IMR-90 (cell line): ENCODE data around the gene TMEM100. TPM values are rescaled to one million over a fixed set of nuclear protein-coding genes. Genes with fewer than 3 reads are reported as not detected.

ENCODE experiments used
- ATAC-seq: fragments of 200-7000 bp; cut with Tn5 transposase; 2 replicates; pipeline ENCODE4 v1.9.1; 2020; ENCODE audit warnings: low read depth, mild to moderate bottlenecking, moderate library complexity
- BruUV-seq: library from RNA; stranded (reverse); fragments of 400-500 nt; replicated peaks from 2 replicates; lab custom pipeline; 2021; lab: Mats Ljungman, UMichigan
- CTCF ChIA-PET: fragments of 300-600 bp; formaldehyde crosslinking; extraction: SDS; loops from one replicate; lab custom pipeline; 2021; ENCODE audit warnings: antibody characterized with exemption; lab: Yijun Ruan, JAX
- POLR2A ChIA-PET: fragments of 300-600 bp; sonication (Branson Sonifier 250); formaldehyde crosslinking; loops from one replicate; lab custom pipeline; 2022; ENCODE audit warnings: antibody characterized with exemption; ENCODE audit not compliant: unreplicated experiment; lab: Charles Lee
- DNase-seq: peaks from one replicate; pipeline ENCODE4 v3.0.0; 2013
- H2AFZ ChIP-seq: replicated peaks from 2 replicates; pipeline ENCODE3; 2013; ENCODE audit warnings: low read length, mild to moderate bottlenecking; ENCODE audit not compliant: poor library complexity
- H2AK5ac ChIP-seq: 2 replicates; pipeline ENCODE4 v1.6.1; 2013; ENCODE audit warnings: low read depth, low read length, inconsistent platforms
- H2AK9ac ChIP-seq: replicated peaks from 2 replicates; pipeline ENCODE3; 2013; ENCODE audit warnings: mild to moderate bottlenecking, low read depth, low read length, moderate library complexity; ENCODE audit not compliant: poor library complexity
- H2BK120ac ChIP-seq: 2 replicates; pipeline ENCODE4 v1.6.1; 2013; ENCODE audit warnings: low read depth, low read length, inconsistent platforms
- H2BK15ac ChIP-seq: 3 replicates; pipeline ENCODE4 v1.6.1; 2013; ENCODE audit warnings: low read depth, low read length, inconsistent platforms
- H2BK20ac ChIP-seq: 2 replicates; pipeline ENCODE4 v1.6.1; 2013; ENCODE audit warnings: low read depth, mild to moderate bottlenecking, inconsistent platforms, low read length, moderate library complexity
- H2BK5ac ChIP-seq: 2 replicates; pipeline ENCODE4 v1.6.1; 2013; ENCODE audit warnings: mild to moderate bottlenecking, low read depth, low read length, inconsistent platforms; ENCODE audit not compliant: poor library complexity, severe bottlenecking
- H3K14ac ChIP-seq: replicated peaks from 2 replicates; pipeline ENCODE4 v1.6.1; 2013; ENCODE audit warnings: low read depth, low read length, inconsistent platforms
- H3K18ac ChIP-seq: 2 replicates; pipeline ENCODE4 v1.6.1; 2013; ENCODE audit warnings: low read depth, low read length, control low read depth
- H3K23ac ChIP-seq: 2 replicates; pipeline ENCODE4 v1.6.1; 2013; ENCODE audit warnings: low read depth, low read length, inconsistent platforms
- H3K27ac ChIP-seq: 2 replicates; pipeline ENCODE4 v1.5.1; 2013; ENCODE audit warnings: mild to moderate bottlenecking, control low read depth, low read length; ENCODE audit not compliant: insufficient read depth
- H3K27me3 ChIP-seq: 2 replicates; pipeline ENCODE4 v1.6.1; 2013; ENCODE audit warnings: low read length; ENCODE audit not compliant: control insufficient read depth, insufficient read depth
- H3K36me3 ChIP-seq: 2 replicates; pipeline ENCODE4 v1.6.1; 2013; ENCODE audit warnings: low read length, mixed read lengths; ENCODE audit not compliant: control insufficient read depth, insufficient read depth
- H3K4ac ChIP-seq: 2 replicates; pipeline ENCODE4 v1.6.1; 2013; ENCODE audit warnings: low read depth, low read length, inconsistent platforms
- H3K4me1 ChIP-seq: 2 replicates; pipeline ENCODE4 v1.6.1; 2013; ENCODE audit warnings: low read length, mixed read lengths; ENCODE audit not compliant: control insufficient read depth, insufficient read depth
- H3K4me2 ChIP-seq: 2 replicates; pipeline ENCODE4 v1.6.1; 2013; ENCODE audit warnings: low read depth, mild to moderate bottlenecking, control low read depth, low read length, moderate library complexity
- H3K4me3 ChIP-seq: 2 replicates; pipeline ENCODE4 v1.5.1; 2013; ENCODE audit warnings: low read depth, mild to moderate bottlenecking, control low read depth, low read length, moderate library complexity; ENCODE audit not compliant: insufficient read depth
- H3K56ac ChIP-seq: 2 replicates; pipeline ENCODE4 v1.6.1; 2013; ENCODE audit warnings: low read length, inconsistent platforms; ENCODE audit not compliant: insufficient read depth; ENCODE audit errors: extremely low read depth
- H3K79me1 ChIP-seq, 2 experiments: 2 replicates each; pipeline ENCODE4 v1.6.1; 2013; ENCODE audit warnings: low read length in 2 of 2, inconsistent platforms in 1 of 2, low read depth in 1 of 2
- H3K9ac ChIP-seq: 2 replicates; pipeline ENCODE4 v1.6.1; 2013; ENCODE audit warnings: low read depth, low read length, control low read depth
- H3K9me1 ChIP-seq: 2 replicates; pipeline ENCODE4 v1.6.1; 2013; ENCODE audit warnings: low read length, inconsistent platforms; ENCODE audit not compliant: insufficient read depth
- H3K9me3 ChIP-seq: 2 replicates; pipeline ENCODE4 v1.6.1; 2013; ENCODE audit warnings: low read length; ENCODE audit not compliant: control insufficient read depth, insufficient read depth
- H4K20me1 ChIP-seq: 2 replicates; pipeline ENCODE4 v1.6.1; 2013; ENCODE audit warnings: low read length, inconsistent platforms; ENCODE audit not compliant: insufficient read depth
- H4K5ac ChIP-seq: 2 replicates; pipeline ENCODE4 v1.6.1; 2013; ENCODE audit warnings: mild to moderate bottlenecking, low read depth, low read length, control low read depth
- H4K8ac ChIP-seq, 2 experiments: 2 replicates each; pipeline ENCODE4 v1.6.1; 2013; ENCODE audit warnings: low read depth in 2 of 2, low read length in 2 of 2, control low read depth in 1 of 2, inconsistent platforms in 1 of 2
- H4K91ac ChIP-seq: 2 replicates; pipeline ENCODE4 v1.6.1; 2013; ENCODE audit warnings: low read depth, low read length, inconsistent platforms; ENCODE audit not compliant: insufficient read depth
- BHLHE40 ChIP-seq: fragments of 150-350 bp; IDR thresholded peaks from 2 replicates; pipeline ENCODE4 v1.6.1; 2016; ENCODE audit warnings: mild to moderate bottlenecking, low read depth, low read length
- FOS ChIP-seq: fragments of 150-350 bp; IDR thresholded peaks from 2 replicates; pipeline ENCODE4 v1.6.1; 2016; ENCODE audit warnings: low read depth, low read length
- MAFK ChIP-seq: IDR thresholded peaks from 2 replicates; pipeline ENCODE4 v1.6.1; 2012; ENCODE audit warnings: low read depth, low read length, improper control_type of control experiment
- RAD21 ChIP-seq: IDR thresholded peaks from 2 replicates; pipeline ENCODE4 v1.6.1; 2012; ENCODE audit warnings: low read length, improper control_type of control experiment
- RCOR1 ChIP-seq: IDR thresholded peaks from 2 replicates; pipeline ENCODE4 v1.6.1; 2012; ENCODE audit warnings: mild to moderate bottlenecking, low read length, improper control_type of control experiment; ENCODE audit not compliant: insufficient replicate concordance
- RFX5 ChIP-seq: IDR thresholded peaks from 2 replicates; pipeline ENCODE4 v1.8.0; 2012; ENCODE audit warnings: low read depth, mild to moderate bottlenecking, low read length, moderate library complexity
- WGBS, 2 experiments: methylation state at CpG; one replicate each; pipeline versions ENCODE4 v1.1.5 to v1.1.7; 2013; ENCODE audit warnings: missing lambda C conversion rate in 2 of 2; ENCODE audit not compliant: insufficient read length in 1 of 2; ENCODE audit errors: extremely low coverage in 2 of 2; 5-methylcytosine and 5-hydroxymethylcytosine counted together
- dilution Hi-C: fragments of 300-500 bp; cut with HindIII; formaldehyde crosslinking; loops from one replicate; pipeline ENCODE4 v1.14.3; 2018; ENCODE audit warnings: low sequenced_read_pairs; ENCODE audit not compliant: unreplicated experiment
- in situ Hi-C: fragments of 300-500 bp; cut with MboI; formaldehyde crosslinking; loops from 3 replicates; pipeline ENCODE4 v1.14.3; 2019; ENCODE audit warnings: low sequenced_read_pairs, inconsistent platforms, mixed read lengths
- intact Hi-C: fragments of 100-400 bp; cut with micrococcal nuclease; formaldehyde crosslinking; loops from 2 replicates; pipeline ENCODE4 v1.10.0; 2022
- polyA plus RNA-seq, 3 experiments: library from polyadenylated mRNA; depleted of rRNA; stranded (reverse); fragments of >200 nt; gene quantifications; 2 replicates each; pipeline ENCODE4 v1.2.3, GENCODE V29; 2012; ENCODE audit warnings: low replicate concordance in 1 of 3
- total RNA-seq: library from RNA; depleted of rRNA; stranded (reverse); fragments of >200 nt; gene quantifications from 2 replicates; pipeline ENCODE4 v1.2.3, GENCODE V29; 2012
- TF ChIP-seq, protein P1 (sequence below): fragments of 150-350 bp; IDR thresholded peaks from 2 replicates; pipeline ENCODE4 v1.6.1; 2017; ENCODE audit warnings: mild to moderate bottlenecking, antibody characterized with exemption, low read length, low read depth

TMEM100 gene
- total and polyA plus RNA-seq, 2 of the 4 experiments (the other 2 are of a cell fraction): 0.21 to 0.36 TPM

DNA sequence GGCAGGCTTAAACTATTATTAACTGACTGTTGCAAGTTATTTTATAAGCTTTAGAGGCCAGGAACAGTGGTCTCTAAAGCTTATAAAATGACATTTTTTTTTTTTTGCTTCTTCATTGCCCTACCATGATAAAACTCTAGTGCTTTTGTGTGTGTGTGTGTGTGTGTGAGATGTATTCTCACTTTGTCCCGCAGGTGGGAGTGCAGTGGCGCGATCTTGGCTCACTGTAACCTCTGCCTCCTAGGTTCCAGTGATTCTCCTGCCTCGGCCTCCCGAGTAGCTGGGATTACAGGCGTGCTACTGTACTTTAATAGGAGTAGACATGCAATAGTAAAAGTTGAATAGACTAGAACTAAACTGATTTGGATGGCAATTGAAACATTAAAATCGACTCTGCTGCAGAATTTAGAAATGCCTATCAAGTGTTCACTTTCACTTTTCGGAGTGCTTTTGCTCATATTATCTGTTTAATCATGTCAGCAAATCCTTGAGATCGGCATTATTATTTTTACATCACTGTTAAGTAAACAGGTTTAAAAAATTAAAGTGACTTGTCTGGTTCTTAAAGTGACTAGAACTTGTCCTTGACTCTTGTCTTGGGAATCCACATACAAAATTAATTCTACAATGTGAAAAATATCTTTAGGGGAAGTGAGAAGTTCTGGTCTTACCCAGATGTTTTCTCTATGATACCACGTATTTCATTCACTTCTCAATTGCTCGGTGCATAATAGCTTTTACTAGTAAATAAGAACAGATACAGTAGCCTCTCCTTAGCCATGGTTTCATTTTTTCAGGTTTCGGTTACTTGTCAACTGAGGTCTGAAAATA lies 19.8 kb upstream of the TMEM100 start:
- CTCF ChIA-PET: interaction anchor here (1.0 kb wide), 1 partner anchor 14 kb away, joined by 3 read pairs; no protein-coding TSS in a partner anchor
- Histone ChIP-seq H3K9ac (no peak overlapping the region), H4K8ac (no peak overlapping the region), H3K4me3 (no peak overlapping the region), H2BK20ac (no peak overlapping the region), H3K4ac (no peak overlapping the region), H3K27ac (no peak overlapping the region), H2AK9ac (no peak overlapping the region), H3K9me1 (no peaks in the 10 kb centered on the region; the same call in 1 of the 2 replicates), H3K4me1 (no peaks in the 10 kb centered on the region), H3K79me1 (no peaks in the 10 kb centered on the region), H4K5ac (no peak overlapping the region), H3K4me2 (no peak overlapping the region), H2BK15ac (no peak overlapping the region), H3K9me3 (no peaks in the 10 kb centered on the region), H3K36me3 (no peaks in the 10 kb centered on the region), H2BK5ac (no peak overlapping the region), H2AFZ (no peak overlapping the region), H3K56ac (no peak overlapping the region), H3K14ac (no peak overlapping the region), H2AK5ac (no peak overlapping the region), H2BK120ac (no peak overlapping the region), H3K23ac (no peak overlapping the region), H4K20me1 (no peaks in the 10 kb centered on the region), H3K27me3 (no peaks in the 10 kb centered on the region), H3K18ac (no peak overlapping the region), H4K91ac (no peak overlapping the region)
- no TSS peak for BruUV-seq
- dilution Hi-C loops (no loop called here), in situ Hi-C loops (no loop called here), intact Hi-C loops (no loop called here)
- TF ChIP-seq BHLHE40 (no peak), RFX5 (no peak), MAFK (0 out of 2 replicates have a peak, but pooled peaks have one; percentile 6), RCOR1 (no peak), FOS (no peak), RAD21 (no peak)
- TF ChIP-seq, protein P1, sequence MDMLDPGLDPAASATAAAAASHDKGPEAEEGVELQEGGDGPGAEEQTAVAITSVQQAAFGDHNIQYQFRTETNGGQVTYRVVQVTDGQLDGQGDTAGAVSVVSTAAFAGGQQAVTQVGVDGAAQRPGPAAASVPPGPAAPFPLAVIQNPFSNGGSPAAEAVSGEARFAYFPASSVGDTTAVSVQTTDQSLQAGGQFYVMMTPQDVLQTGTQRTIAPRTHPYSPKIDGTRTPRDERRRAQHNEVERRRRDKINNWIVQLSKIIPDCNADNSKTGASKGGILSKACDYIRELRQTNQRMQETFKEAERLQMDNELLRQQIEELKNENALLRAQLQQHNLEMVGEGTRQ: no peak
- POLR2A ChIA-PET: interaction anchor here (0.6 kb wide), 1 partner anchor 698 kb away, joined by 3 read pairs; no protein-coding TSS in a partner anchor
- no CpG with 5 or more reads among the region's 12 CpGs for WGBS, 2 experiments
- DNase-seq (no peak), ATAC-seq (no peak)
